ENCODE results near the gene OPN3. TPM values are rescaled to one million over a fixed set of nuclear protein-coding genes. Genes with fewer than 3 reads are reported as not detected.

The OPN3 gene
- polyA plus RNA-seq, 1 donor (not counting 4 experiments of a cell fraction or from before 2014, with no cell fraction given): 48.4 TPM

DNA sequence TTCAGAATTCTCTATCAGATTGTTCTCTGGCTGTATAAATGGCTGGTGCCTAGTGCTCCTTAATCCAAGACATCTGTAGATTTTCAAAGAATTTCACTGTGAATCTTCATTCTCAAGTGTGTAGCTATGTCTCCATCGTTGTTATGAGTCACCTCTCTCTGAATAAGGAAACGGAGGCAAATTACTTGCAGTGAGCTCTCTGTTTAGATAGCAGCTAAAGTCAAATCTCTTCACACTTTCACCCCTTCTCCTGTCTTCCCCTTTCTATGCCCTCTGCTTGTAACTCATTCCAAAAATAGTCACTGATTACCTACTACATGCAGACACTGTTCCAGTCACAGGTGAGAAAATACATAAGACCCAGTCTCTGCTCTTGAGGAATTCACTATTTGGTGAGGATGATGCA is 39.7 kb downstream of the OPN3 start:
- dilution Hi-C loops (cut with MboI; ENCODE audit: extremely low pct_ligation_motif_present, low sequenced_read_pairs): loop anchor here (25.0 kb wide), 1 partner anchor 237 kb away; the partner anchor contains the start of gene EXO1
- Histone ChIP-seq H3K79me2 (ENCODE audit: control insufficient read depth, insufficient read depth, low read length) (no peaks in the 10 kb centered on the region), H3K36me3 (ENCODE audit: control insufficient read depth in 2 of 2, extremely low read depth in 1 of 2, insufficient read depth in 2 of 2, low read length in 2 of 2) (peaks cover 2 to 11% of the 10 kb centered on the region in 2 experiments), H3K4me1 (ENCODE audit: control insufficient read depth, extremely low read depth, insufficient read depth, low read length) (peaks cover 13% of the 10 kb centered on the region), H3K27ac (ENCODE audit: control insufficient read depth, insufficient read depth, low read length) (no peak overlapping the region), H3K9me3 (ENCODE audit: control insufficient read depth, low read depth, low read length) (no peaks in the 10 kb centered on the region), H2AFZ (ENCODE audit: control insufficient read depth, low read length) (no peak overlapping the region), H3K9me1 (ENCODE audit: control insufficient read depth, extremely low read depth, insufficient read depth, low read length) (no peaks in the 10 kb centered on the region), H4K20me1 (ENCODE audit: control insufficient read depth, extremely low read depth, insufficient read depth, low read length) (no peaks in the 10 kb centered on the region), H3K4me3 (ENCODE audit: control insufficient read depth in 2 of 3, extremely low read depth in 1 of 3, insufficient read depth in 2 of 3, low read depth in 1 of 3, low read length in 3 of 3) (no peak overlapping the region), H3K4me2 (ENCODE audit: control insufficient read depth, extremely low read depth, insufficient read depth, low read depth, low read length) (no peak overlapping the region), H3K27me3 (ENCODE audit: control insufficient read depth, extremely low read depth, insufficient read depth, low read length) (no peaks in the 10 kb centered on the region), H3K9ac (ENCODE audit: control insufficient read depth, extremely low read depth, insufficient read depth, low read length) (no peak overlapping the region)
- TF ChIP-seq, protein P1, sequence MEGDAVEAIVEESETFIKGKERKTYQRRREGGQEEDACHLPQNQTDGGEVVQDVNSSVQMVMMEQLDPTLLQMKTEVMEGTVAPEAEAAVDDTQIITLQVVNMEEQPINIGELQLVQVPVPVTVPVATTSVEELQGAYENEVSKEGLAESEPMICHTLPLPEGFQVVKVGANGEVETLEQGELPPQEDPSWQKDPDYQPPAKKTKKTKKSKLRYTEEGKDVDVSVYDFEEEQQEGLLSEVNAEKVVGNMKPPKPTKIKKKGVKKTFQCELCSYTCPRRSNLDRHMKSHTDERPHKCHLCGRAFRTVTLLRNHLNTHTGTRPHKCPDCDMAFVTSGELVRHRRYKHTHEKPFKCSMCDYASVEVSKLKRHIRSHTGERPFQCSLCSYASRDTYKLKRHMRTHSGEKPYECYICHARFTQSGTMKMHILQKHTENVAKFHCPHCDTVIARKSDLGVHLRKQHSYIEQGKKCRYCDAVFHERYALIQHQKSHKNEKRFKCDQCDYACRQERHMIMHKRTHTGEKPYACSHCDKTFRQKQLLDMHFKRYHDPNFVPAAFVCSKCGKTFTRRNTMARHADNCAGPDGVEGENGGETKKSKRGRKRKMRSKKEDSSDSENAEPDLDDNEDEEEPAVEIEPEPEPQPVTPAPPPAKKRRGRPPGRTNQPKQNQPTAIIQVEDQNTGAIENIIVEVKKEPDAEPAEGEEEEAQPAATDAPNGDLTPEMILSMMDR (optimal IDR thresholded peaks at IDR 0.05 in 1 of 3, IDR thresholded peaks at IDR 0.05 in 1 of 3, conservative IDR thresholded peaks at IDR 0.05 in 1 of 3; ENCODE audit: extremely low read depth in 1 of 3, insufficient read depth in 2 of 3, low read length in 3 of 3): no peak
- TF ChIP-seq EZH2 (IDR thresholded peaks at IDR 0.05; ENCODE audit: low read length): no peak
- FAIRE-seq (no peak), DNase-seq (ENCODE audit: low read depth, low spot score) (no peak)

DNA sequence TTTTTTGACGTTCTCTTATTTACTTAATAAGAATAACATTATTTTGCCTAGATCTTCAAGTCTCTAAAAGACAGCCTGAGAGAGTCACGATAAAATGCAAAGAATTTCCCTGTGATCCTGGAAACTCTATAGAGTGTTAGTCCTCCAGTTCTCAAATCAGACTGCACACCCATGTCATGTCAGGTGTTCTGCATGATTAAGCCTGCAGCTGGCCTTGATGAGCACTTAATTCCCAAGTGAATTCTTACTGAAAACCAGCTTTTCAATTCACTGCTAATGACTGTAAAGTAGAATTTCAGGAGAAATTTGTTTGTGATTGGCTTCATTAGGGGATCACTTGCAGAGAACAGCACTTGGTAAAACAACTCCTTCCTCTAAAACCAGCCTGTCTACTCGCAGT is 41.9 kb downstream of the OPN3 start:
- H4K20me1 ChIP-seq (ENCODE audit: control insufficient read depth, extremely low read depth, insufficient read depth, low read length): no peaks in the 10 kb centered on the region
- H3K27ac ChIP-seq (ENCODE audit: control insufficient read depth, insufficient read depth, low read length): no peak overlapping the region
- no peak overlapping the region for H2AFZ ChIP-seq (ENCODE audit: control insufficient read depth, low read length)
- dilution Hi-C loops (cut with MboI; ENCODE audit: extremely low pct_ligation_motif_present, low sequenced_read_pairs): no loop called here
- H3K4me1 ChIP-seq (ENCODE audit: control insufficient read depth, extremely low read depth, insufficient read depth, low read length): peaks cover 7% of the 10 kb centered on the region
- no peak overlapping the region for H3K9ac ChIP-seq (ENCODE audit: control insufficient read depth, extremely low read depth, insufficient read depth, low read length)
- TF ChIP-seq, protein P1 (optimal IDR thresholded peaks at IDR 0.05 in 1 of 3, IDR thresholded peaks at IDR 0.05 in 1 of 3, conservative IDR thresholded peaks at IDR 0.05 in 1 of 3; ENCODE audit: extremely low read depth in 1 of 3, insufficient read depth in 2 of 3, low read length in 3 of 3): no peak
- TF ChIP-seq EZH2 (IDR thresholded peaks at IDR 0.05; ENCODE audit: low read length): no peak
- H3K9me1 ChIP-seq (ENCODE audit: control insufficient read depth, extremely low read depth, insufficient read depth, low read length): no peaks in the 10 kb centered on the region
- FAIRE-seq (no peak), DNase-seq (ENCODE audit: low read depth, low spot score) (no peak)
- no peaks in the 10 kb centered on the region for H3K9me3 ChIP-seq (ENCODE audit: control insufficient read depth, low read depth, low read length)
- H3K27me3 ChIP-seq (ENCODE audit: control insufficient read depth, extremely low read depth, insufficient read depth, low read length): no peaks in the 10 kb centered on the region
- no peaks in the 10 kb centered on the region for H3K79me2 ChIP-seq (ENCODE audit: control insufficient read depth, insufficient read depth, low read length)
- no peak overlapping the region for H3K4me2 ChIP-seq (ENCODE audit: control insufficient read depth, extremely low read depth, insufficient read depth, low read depth, low read length)
- peaks cover 5 to 8% of the 10 kb centered on the region in 2 experiments for H3K36me3 ChIP-seq (ENCODE audit: control insufficient read depth in 2 of 2, extremely low read depth in 1 of 2, insufficient read depth in 2 of 2, low read length in 2 of 2)
- H3K4me3 ChIP-seq (ENCODE audit: control insufficient read depth in 2 of 3, extremely low read depth in 1 of 3, insufficient read depth in 2 of 3, low read depth in 1 of 3, low read length in 3 of 3): no peak overlapping the region

All from keratinocyte (primary cell).